Measurements from ENCODE around the gene TKT. TPM values are rescaled to one million over a fixed set of nuclear protein-coding genes. Genes with fewer than 3 reads are reported as not detected.
A peak's percentile ranks its signal among the peaks of the same experiment; 100 is the strongest.

The TKT gene
- total and polyA plus RNA-seq, 2 of the 8 experiments (the other 6 are each of a cell fraction or from before 2014, with no cell fraction given) = 418 to 986 TPM

GRCh38 chr3:53227993-53228885 is 27.6 kb downstream of the TKT start:
- Histone ChIP-seq H3K4me2 (ENCODE audit: insufficient read depth in 1 of 2, low read depth in 2 of 2, low read length in 2 of 2) (no peak overlapping the region), H2BK12ac (ENCODE audit: low read depth, low read length) (no peak overlapping the region), H3K79me2 (ENCODE audit: control insufficient read depth in 1 of 2, insufficient read depth in 2 of 2, low read length in 2 of 2) (no peaks in the 10 kb centered on the region; a peak in 1 of 4 replicates), H2BK15ac (ENCODE audit: low read length) (no peak overlapping the region), H3K9me3 (ENCODE audit: insufficient read depth in 2 of 2, low read depth in 1 of 2, low read length in 1 of 2) (no peaks in the 10 kb centered on the region), H3K36me3 (ENCODE audit: control insufficient read depth in 2 of 4, insufficient read depth in 4 of 4, low read length in 3 of 4) (peaks cover 75 to 100% (median 96%) of the 10 kb centered on the region in 4 experiments), H2AFZ (ENCODE audit: low read length) (no peak overlapping the region), H3K23me2 (ENCODE audit: low read depth, low read length) (no peaks in the 10 kb centered on the region), H3K79me1 (ENCODE audit: low read depth, low read length) (peaks cover 3% of the 10 kb centered on the region), H2BK120ac (replicated peaks; ENCODE audit: low read depth, low read length) (no peak overlapping the region), H3K18ac (ENCODE audit: extremely low read depth, low read length) (no peak overlapping the region), H2BK20ac (ENCODE audit: low read length) (no peak overlapping the region), H3K9ac (replicated peaks in 1 of 4; ENCODE audit: extremely low read depth in 1 of 4, low read depth in 3 of 4, low read length in 3 of 4) (0 out of 7 replicates have a peak overlapping the region, but pooled peaks of 1 of the 4 experiments have one; percentile 19), H4K5ac (ENCODE audit: insufficient read length, low read depth, low read length) (no peak overlapping the region), H2AK5ac (ENCODE audit: low read depth, low read length) (no peak overlapping the region), H3K14ac (ENCODE audit: insufficient read length) (no peak overlapping the region), H3K56ac (replicated peaks; ENCODE audit: insufficient read length, low read depth, low read length) (no peak overlapping the region), H4K91ac (replicated peaks; ENCODE audit: insufficient read length, low read length) (no peak overlapping the region), H3K27me3 (replicated peaks in 1 of 4; ENCODE audit: control insufficient read depth in 3 of 4, extremely low read depth in 1 of 4, insufficient read depth in 3 of 4, low read length in 3 of 4) (no peaks in the 10 kb centered on the region), H4K20me1 (replicated peaks in 1 of 2; ENCODE audit: control insufficient read depth in 1 of 2, insufficient read depth in 2 of 2, low read length in 2 of 2) (peaks cover 23 to 65% of the 10 kb centered on the region in 2 experiments), H2BK5ac (ENCODE audit: low read depth, low read length) (no peak overlapping the region; the same call in 1 of the 2 replicates), H3K4me1 (replicated peaks in 1 of 4; ENCODE audit: control insufficient read depth in 3 of 4, insufficient read depth in 4 of 4, low read length in 3 of 4) (no peaks in the 10 kb centered on the region; a peak in 1 of 7 replicates), H3K27ac (ENCODE audit: low read depth, low read length) (no peak overlapping the region), H4K8ac (ENCODE audit: extremely low read depth, insufficient read depth, low read length) (no peak overlapping the region; the same call in 1 of the 2 replicates), H3K4ac (replicated peaks; ENCODE audit: insufficient read length, low read depth, low read length) (no peak overlapping the region), H3K23ac (ENCODE audit: insufficient read length) (no peak overlapping the region), H3K4me3 (ENCODE audit: extremely low read depth in 1 of 4, insufficient read depth in 2 of 4, low read depth in 3 of 4, low read length in 4 of 4) (no peak overlapping the region)
- TF ChIP-seq MAX (IDR thresholded peaks at IDR 0.05) = no peak
- TF ChIP-seq POLR2A (IDR thresholded peaks at IDR 0.05; ENCODE audit: control extremely low read depth in 1 of 2, low read depth in 2 of 2, low read length in 2 of 2) = peak in 1 of 2 experiments; percentile 21; a peak in 1 of 3 replicates
- TF ChIP-seq POLR2AphosphoS5 (IDR thresholded peaks at IDR 0.05; ENCODE audit: low read depth, low read length) = 0 out of 2 replicates have a peak, but pooled peaks have one; percentile 33
- 90% methylated on average over 24 of the region's 24 CpGs; no CpG with 5 or more reads in 1 of the 2 experiments for whole genome bisulfite sequencing, 2 experiments (ENCODE audit: extremely low coverage in 1 of 2, insufficient coverage in 1 of 2, insufficient read length in 1 of 2, insufficient replicate concordance in 2 of 2, low coverage in 1 of 2, low lambda C conversion rate in 2 of 2, missing lambda C conversion rate in 1 of 2)
- CTCF ChIA-PET (ENCODE audit: partially characterized antibody) = interaction anchor here (0.6 to 3.2 kb wide), 10 partner anchors 8 to 297 kb away, joined by 3 to 14 read pairs (median 3); no protein-coding TSS in a partner anchor
- DNase-seq (ENCODE audit: low read depth in 1 of 2, low spot score in 2 of 2) (no peak), FAIRE-seq (no peak)
- POLR2A ChIA-PET (ENCODE audit: partially characterized antibody) = interaction anchor here (0.9 to 28.5 kb wide), 2 partner anchors 22 to 46 kb away, joined by 3 to 449 read pairs; partner anchors contain the start of gene TKT

Measured in H1 (cell line).